ENCODE data around the gene ZNF23.
A peak's percentile ranks its signal among the peaks of the same experiment; 100 is the strongest.

Gene ZNF23

GRCh38 chr16:71430744-71431143 is 31.3 kb downstream of the ZNF23 start:
- Histone ChIP-seq H3K27me3 (peaks cover 7% of the 10 kb centered on the region), H3K36me3 (no peaks in the 10 kb centered on the region), H3K4me1 (no peaks in the 10 kb centered on the region), H3K9me3 (no peaks in the 10 kb centered on the region), H3K4me3 (ENCODE audit: low read depth, low read length) (no peak overlapping the region)
- DNase-seq = no peak
- TF ChIP-seq CTCF (IDR thresholded peaks at IDR 0.05; ENCODE audit: low read depth, low read length) = no peak

DNA sequence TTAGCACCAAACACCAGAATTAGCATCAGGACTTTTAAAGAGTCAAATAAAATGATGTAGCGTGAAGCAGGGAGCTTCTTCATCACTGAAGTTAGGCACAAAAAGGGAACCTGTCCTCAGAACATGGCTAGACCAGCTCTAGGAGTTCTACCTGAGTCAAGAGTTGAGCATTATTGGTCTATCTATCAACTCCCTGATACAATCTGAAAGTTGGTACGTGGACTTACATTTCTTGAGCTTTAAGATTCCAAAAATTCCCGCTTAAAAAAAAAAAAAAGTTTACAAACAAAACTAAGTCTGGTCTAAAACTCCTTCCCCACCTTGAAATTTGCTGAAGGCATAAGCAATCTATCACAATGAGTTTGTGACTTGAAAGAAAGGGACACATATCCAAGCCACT is 32.5 kb downstream of the ZNF23 start:
- Histone ChIP-seq H3K4me1 (no peaks in the 10 kb centered on the region), H3K4me3 (ENCODE audit: low read depth, low read length) (no peak overlapping the region), H3K9me3 (no peaks in the 10 kb centered on the region), H3K27me3 (peaks cover 18% of the 10 kb centered on the region), H3K36me3 (no peaks in the 10 kb centered on the region)
- no peak for TF ChIP-seq CTCF (IDR thresholded peaks at IDR 0.05; ENCODE audit: low read depth, low read length)
- DNase-seq = no peak

GRCh38 chr16:71428883-71429282 is 33.2 kb downstream of the ZNF23 start:
- Histone ChIP-seq H3K27me3 (peaks cover 24% of the 10 kb centered on the region), H3K9me3 (no peaks in the 10 kb centered on the region), H3K4me3 (ENCODE audit: low read depth, low read length) (no peak overlapping the region), H3K36me3 (no peaks in the 10 kb centered on the region), H3K4me1 (no peaks in the 10 kb centered on the region)
- no peak for TF ChIP-seq CTCF (IDR thresholded peaks at IDR 0.05; ENCODE audit: low read depth, low read length)
- no peak for DNase-seq

GRCh38 chr16:71428385-71428784 is 33.7 kb downstream of the ZNF23 start:
- H3K4me1 ChIP-seq = no peaks in the 10 kb centered on the region
- peaks cover 24% of the 10 kb centered on the region for H3K27me3 ChIP-seq
- DNase-seq = no peak
- no peak overlapping the region for H3K4me3 ChIP-seq (ENCODE audit: low read depth, low read length)
- TF ChIP-seq CTCF (IDR thresholded peaks at IDR 0.05; ENCODE audit: low read depth, low read length) = no peak
- H3K9me3 ChIP-seq = no peaks in the 10 kb centered on the region
- no peaks in the 10 kb centered on the region for H3K36me3 ChIP-seq

DNA sequence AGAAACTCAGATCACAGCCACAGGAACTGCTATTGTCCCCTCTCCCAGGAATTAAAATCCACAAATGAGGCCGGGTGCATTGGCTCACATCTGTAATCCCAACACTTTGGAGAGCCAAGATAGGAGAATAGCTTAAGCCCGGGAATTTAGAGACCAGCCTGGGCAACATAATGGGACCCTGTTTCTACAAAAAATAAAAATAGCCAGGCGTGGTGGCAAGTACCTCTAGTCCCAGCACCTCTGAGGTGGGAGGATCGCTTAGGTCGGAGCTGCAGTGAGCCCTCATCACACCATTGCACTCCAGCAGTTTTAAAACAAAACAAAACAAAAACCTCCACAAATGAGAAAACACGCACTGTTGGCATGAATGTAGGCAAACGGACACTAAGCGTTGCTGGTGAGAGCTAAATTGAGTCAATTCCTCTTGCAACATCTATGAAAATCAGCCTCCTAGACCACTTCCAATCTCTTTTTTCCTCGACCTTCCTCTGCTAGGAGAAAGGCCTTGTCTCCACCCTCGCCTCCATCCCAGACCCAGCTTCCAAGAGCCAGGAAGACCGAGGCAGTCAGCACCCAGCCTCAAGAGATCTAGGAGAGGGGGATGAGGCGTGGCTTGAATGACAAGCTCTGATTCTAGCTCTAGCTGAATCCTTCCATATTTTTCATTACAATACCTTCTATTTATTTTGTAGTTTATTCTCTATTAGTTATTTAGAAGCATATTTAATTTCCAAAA is 35.0 kb downstream of the ZNF23 start:
- Histone ChIP-seq H3K9me3 (no peaks in the 10 kb centered on the region), H3K4me1 (no peaks in the 10 kb centered on the region), H3K27me3 (peaks cover 24% of the 10 kb centered on the region), H3K36me3 (no peaks in the 10 kb centered on the region), H3K4me3 (ENCODE audit: low read depth, low read length) (no peak overlapping the region)
- no peak for TF ChIP-seq CTCF (IDR thresholded peaks at IDR 0.05; ENCODE audit: low read depth, low read length)
- DNase-seq = no peak

GRCh38 chr16:71426069-71426879 is 35.8 kb downstream of the ZNF23 start:
- Histone ChIP-seq H3K36me3 (no peaks in the 10 kb centered on the region), H3K27me3 (peaks cover 24% of the 10 kb centered on the region), H3K9me3 (no peaks in the 10 kb centered on the region), H3K4me3 (ENCODE audit: low read depth, low read length) (peak overlapping the region; percentile 46), H3K4me1 (no peaks in the 10 kb centered on the region)
- no peak for TF ChIP-seq CTCF (IDR thresholded peaks at IDR 0.05; ENCODE audit: low read depth, low read length)
- peak; percentile 68 for DNase-seq
